ENCODE results near the gene ODAD3. TPM values are rescaled to one million over a fixed set of nuclear protein-coding genes. Genes with fewer than 3 reads are reported as not detected.
"Not testable (repeated sequence)": the region's sequence is repeated elsewhere in the genome, so short reads cannot be mapped to it uniquely, and the experiment has no call there.

ODAD3 gene
- total RNA-seq, 1 donor from 2014 or later: 1.4 TPM

- peaks cover 20% of the 10 kb centered on the region for H3K36me3 Mint-ChIP-seq
- TF ChIP-seq CTCF (IDR thresholded peaks at IDR 0.05; ENCODE audit: unreplicated experiment): no peak
- H3K4me3 Mint-ChIP-seq: peak overlapping the region; percentile 95
- H3K4me1 Mint-ChIP-seq: peaks cover 22% of the 10 kb centered on the region
- H3K9me3 Mint-ChIP-seq: no peaks in the 10 kb centered on the region
- H3K27ac Mint-ChIP-seq: no peak overlapping the region
- DNase-seq (ENCODE audit: low spot score in 2 of 2, unreplicated experiment in 2 of 2): no peak
- no peaks in the 10 kb centered on the region for H3K27me3 Mint-ChIP-seq (ENCODE audit: low read depth)
Measured at GRCh38 chr19:11437955-11438354, 3.0 kb upstream of the ODAD3 start.

- H3K4me3 Mint-ChIP-seq: peak overlapping the region; percentile 95
- no peak for DNase-seq (ENCODE audit: low spot score in 2 of 2, unreplicated experiment in 2 of 2)
Measured at GRCh38 chr19:11435833-11436313, 952 bp upstream of the ODAD3 start.

DNA sequence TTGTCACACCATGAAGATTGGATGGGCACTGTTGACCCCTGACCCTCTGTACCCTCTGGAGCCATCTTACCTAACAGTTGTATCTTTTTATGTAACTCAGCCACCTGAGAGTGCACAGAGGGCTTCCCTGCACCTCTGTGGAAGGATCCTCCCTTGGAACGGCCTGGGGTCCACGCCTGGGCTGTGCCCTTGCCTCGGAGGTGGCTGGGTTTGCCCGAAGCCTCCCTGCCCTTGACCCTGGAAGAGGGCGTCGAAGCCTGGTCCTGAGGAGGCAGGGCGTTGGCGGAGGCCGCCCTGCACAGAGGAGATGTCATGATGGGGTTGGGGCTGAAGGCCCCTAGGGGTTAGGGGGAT lies 241 bp downstream of the ODAD3 start:
- peak overlapping the region; percentile 95 for H3K4me3 Mint-ChIP-seq
- H3K4me1 Mint-ChIP-seq: peaks cover 22% of the 10 kb centered on the region
- TF ChIP-seq CTCF (IDR thresholded peaks at IDR 0.05; ENCODE audit: unreplicated experiment): no peak
- H3K9me3 Mint-ChIP-seq: no peaks in the 10 kb centered on the region
- no peaks in the 10 kb centered on the region for H3K27me3 Mint-ChIP-seq (ENCODE audit: low read depth)
- H3K36me3 Mint-ChIP-seq: peaks cover 8% of the 10 kb centered on the region
- peak overlapping the region; percentile 99 for H3K27ac Mint-ChIP-seq
- no peak for DNase-seq (ENCODE audit: low spot score in 2 of 2, unreplicated experiment in 2 of 2)

More at GRCh38 chr19:11435833-11436313, 952 bp upstream of the ODAD3 start:
- H3K27me3 Mint-ChIP-seq (ENCODE audit: low read depth): no peaks in the 10 kb centered on the region
- no peaks in the 10 kb centered on the region for H3K9me3 Mint-ChIP-seq
- peak overlapping the region; percentile 99 for H3K27ac Mint-ChIP-seq
- peaks cover 10% of the 10 kb centered on the region for H3K36me3 Mint-ChIP-seq
- TF ChIP-seq CTCF (IDR thresholded peaks at IDR 0.05; ENCODE audit: unreplicated experiment): no peak
- peaks cover 22% of the 10 kb centered on the region for H3K4me1 Mint-ChIP-seq

DNA sequence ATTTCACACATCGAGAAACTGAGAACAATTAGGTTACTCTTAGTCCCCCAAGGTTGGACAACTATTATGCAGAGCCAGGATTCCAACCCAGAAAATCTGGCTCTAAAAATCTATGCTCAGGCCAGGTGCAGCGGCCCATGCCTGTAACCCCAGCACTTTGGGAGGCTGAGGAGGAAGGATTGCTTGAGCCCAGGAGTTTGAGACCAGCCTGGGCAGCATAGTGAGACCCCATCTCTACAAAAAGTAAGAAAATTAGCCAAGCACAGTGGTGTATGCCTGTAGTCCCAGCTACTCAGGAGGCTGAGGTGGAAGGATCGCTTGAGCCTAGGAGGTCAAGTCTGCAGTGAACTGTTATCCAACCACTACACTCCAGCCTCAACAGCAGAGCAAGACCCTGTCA lies 1.4 kb downstream of the ODAD3 start:
- peaks cover 22% of the 10 kb centered on the region for H3K4me1 Mint-ChIP-seq
- H3K9me3 Mint-ChIP-seq; DNase-seq (ENCODE audit: low spot score in 2 of 2, unreplicated experiment in 2 of 2); H3K4me3 Mint-ChIP-seq; H3K27me3 Mint-ChIP-seq (ENCODE audit: low read depth); H3K27ac Mint-ChIP-seq; H3K36me3 Mint-ChIP-seq: not testable (repeated sequence)

DNA sequence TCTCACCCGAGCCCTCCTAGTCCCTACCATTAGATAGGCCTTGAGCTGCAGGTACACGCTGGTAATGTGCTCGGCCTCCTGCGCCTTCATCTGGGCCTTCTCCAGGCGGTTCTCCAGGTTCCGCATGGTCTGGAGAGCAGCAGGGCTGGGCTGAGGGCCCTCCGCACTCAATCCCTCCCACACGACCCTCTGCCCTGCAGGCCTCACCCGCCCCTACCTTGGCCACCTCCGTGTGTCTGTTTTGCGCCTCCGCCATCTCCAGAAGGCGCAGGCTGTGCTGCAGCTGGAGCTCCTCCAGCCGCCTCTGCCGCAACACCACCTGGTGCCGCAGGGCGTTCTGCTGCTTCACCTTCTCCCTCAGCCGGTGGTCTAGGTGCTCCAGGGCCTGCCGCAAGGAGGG lies 8.3 kb downstream of the ODAD3 start:
- TF ChIP-seq CTCF (IDR thresholded peaks at IDR 0.05; ENCODE audit: unreplicated experiment): no peak
- Mint-ChIP-seq H3K27ac (no peak overlapping the region), H3K4me1 (peaks cover 5% of the 10 kb centered on the region)

GRCh38 chr19:11425719-11426457 lies 9.0 kb downstream of the ODAD3 start:
- no peak for TF ChIP-seq CTCF (IDR thresholded peaks at IDR 0.05; ENCODE audit: unreplicated experiment)
- no peak for DNase-seq (ENCODE audit: low spot score in 2 of 2, unreplicated experiment in 2 of 2)
- Mint-ChIP-seq H3K9me3 (no peaks in the 10 kb centered on the region), H3K4me1 (peaks cover 12% of the 10 kb centered on the region), H3K27ac (no peak overlapping the region), H3K27me3 (ENCODE audit: low read depth) (peaks cover 29% of the 10 kb centered on the region), H3K4me3 (no peak overlapping the region), H3K36me3 (no peaks in the 10 kb centered on the region)

More for the DNA sequence above, 8.3 kb downstream of the ODAD3 start:
- Mint-ChIP-seq H3K27me3 (ENCODE audit: low read depth) (peaks cover 22% of the 10 kb centered on the region), H3K36me3 (no peaks in the 10 kb centered on the region), H3K9me3 (no peaks in the 10 kb centered on the region), H3K4me3 (no peak overlapping the region)
- DNase-seq (ENCODE audit: low spot score in 2 of 2, unreplicated experiment in 2 of 2): no peak
